Left renal pelvis (tissue), 4 donors: Measurements from ENCODE around the gene LRSAM1. TPM values are rescaled to one million over a fixed set of nuclear protein-coding genes. Genes with fewer than 3 reads are reported as not detected.
"Not testable (repeated sequence)": the region's sequence is repeated elsewhere in the genome, so short reads cannot be mapped to it uniquely, and the experiment has no call there.

ENCODE experiments used
- DNase-seq, 4 donors: peaks; one replicate each; pipeline ENCODE4 v3.0.0-alpha.2; 2013; ENCODE audit warnings: low read depth in 4 of 4, low spot score in 3 of 4
- polyA plus RNA-seq, 4 donors: library from polyadenylated mRNA; unstranded; fragments of 120-200 nt; gene quantifications; one replicate each; pipeline ENCODE4 v1.2.1, GENCODE V29; 2013; ENCODE audit not compliant: insufficient read length in 4 of 4

LRSAM1 gene
- polyA plus RNA-seq, 4 donors = 14.2 to 21.1 (median 16.9) TPM

- DNase-seq = no peak
Measured at GRCh38 chr9:127455324-127455992, 4.1 kb downstream of the LRSAM1 start.

GRCh38 chr9:127457191-127457878 lies 6.0 kb downstream of the LRSAM1 start:
- DNase-seq = no peak

GRCh38 chr9:127458921-127459320 lies 7.6 kb downstream of the LRSAM1 start:
- no peak for DNase-seq

GRCh38 chr9:127463382-127463781 lies 12.1 kb downstream of the LRSAM1 start:
- DNase-seq = no peak

GRCh38 chr9:127463911-127464310 lies 12.6 kb downstream of the LRSAM1 start:
- DNase-seq = no peak

GRCh38 chr9:127466407-127466917 lies 15.2 kb downstream of the LRSAM1 start:
- DNase-seq = not testable (repeated sequence)

- no peak for DNase-seq
Measured at GRCh38 chr9:127467621-127468020, 16.3 kb downstream of the LRSAM1 start.

GRCh38 chr9:127470662-127471061 lies 19.4 kb downstream of the LRSAM1 start:
- DNase-seq = no peak

GRCh38 chr9:127473501-127473900 lies 22.2 kb downstream of the LRSAM1 start:
- DNase-seq = no peak

GRCh38 chr9:127473932-127474331 lies 22.6 kb downstream of the LRSAM1 start:
- DNase-seq = no peak

GRCh38 chr9:127474592-127474991 lies 23.3 kb downstream of the LRSAM1 start:
- no peak for DNase-seq

GRCh38 chr9:127479507-127480081 lies 28.3 kb downstream of the LRSAM1 start:
- no peak for DNase-seq

GRCh38 chr9:127482662-127483061 lies 31.4 kb downstream of the LRSAM1 start:
- DNase-seq = no peak

- DNase-seq = no peak
Measured at GRCh38 chr9:127485995-127486394, 34.7 kb downstream of the LRSAM1 start.

- DNase-seq = no peak
Measured at GRCh38 chr9:127488946-127489345, 37.6 kb downstream of the LRSAM1 start.

- DNase-seq = peak in 2 of 4 donors; percentile 10 to 15
Measured at GRCh38 chr9:127489471-127490115, 38.3 kb downstream of the LRSAM1 start.

GRCh38 chr9:127490535-127491230 lies 39.4 kb downstream of the LRSAM1 start:
- DNase-seq = no peak

GRCh38 chr9:127491516-127491915 lies 40.2 kb downstream of the LRSAM1 start:
- DNase-seq = no peak

GRCh38 chr9:127492616-127493015 lies 41.3 kb downstream of the LRSAM1 start:
- DNase-seq = no peak

GRCh38 chr9:127493592-127494303 lies 42.4 kb downstream of the LRSAM1 start:
- DNase-seq = no peak
